NCI-H128 (cell line): ENCODE results near the gene NOL6.

Experiments
- DNase-seq: peaks from one replicate; lab custom pipeline; 2025; ENCODE audit not compliant: unreplicated experiment; lab: John Stamatoyannopoulos, UW

Gene NOL6

GRCh38 chr9:33453286-33453860 is 20.4 kb downstream of the NOL6 start:
- no peak for DNase-seq

DNA sequence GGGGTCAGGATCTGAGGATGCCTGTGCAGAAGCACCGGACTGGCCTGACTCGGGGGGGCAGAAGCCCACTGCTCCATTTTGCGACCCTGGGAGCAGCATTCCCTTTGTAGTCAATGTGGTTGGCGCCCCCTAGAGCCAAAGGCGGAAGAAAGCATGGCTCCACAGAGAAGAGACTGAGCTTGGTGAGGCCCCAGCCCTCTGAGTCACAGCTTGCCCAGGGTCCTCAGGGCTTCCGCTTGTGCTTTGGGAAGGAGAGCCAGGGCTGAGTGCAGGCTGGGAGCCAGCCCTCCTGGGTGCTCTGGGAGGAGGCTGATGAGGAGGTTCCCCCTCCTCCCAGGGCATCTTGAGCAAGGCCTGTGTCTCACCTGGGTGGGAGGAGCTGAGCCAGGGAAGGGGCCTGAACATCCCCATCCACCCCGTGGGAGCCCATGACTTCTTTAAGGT is 20.9 kb downstream of the NOL6 start:
- DNase-seq = no peak

GRCh38 chr9:33450621-33451146 is 23.0 kb downstream of the NOL6 start:
- no peak for DNase-seq

DNA sequence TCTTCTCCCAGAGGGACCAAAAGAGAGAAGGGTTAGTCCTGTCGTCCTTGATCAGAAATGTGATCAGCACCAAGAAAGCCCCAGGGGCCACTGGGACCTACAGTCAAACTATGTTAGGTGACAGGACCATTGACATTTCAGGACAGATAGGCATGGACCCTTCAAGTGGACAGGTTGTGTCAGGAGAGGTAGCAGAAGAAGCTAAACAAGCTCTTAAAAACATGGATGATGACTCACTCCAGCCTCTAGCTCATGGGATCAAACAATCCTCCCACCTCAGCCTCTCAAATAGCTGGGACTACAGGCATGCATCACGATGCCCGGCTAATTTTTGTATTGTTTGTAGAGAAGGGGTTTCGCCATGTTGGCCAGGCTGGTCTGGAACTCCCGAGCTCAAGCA is 24.0 kb downstream of the NOL6 start:
- DNase-seq = no peak

DNA sequence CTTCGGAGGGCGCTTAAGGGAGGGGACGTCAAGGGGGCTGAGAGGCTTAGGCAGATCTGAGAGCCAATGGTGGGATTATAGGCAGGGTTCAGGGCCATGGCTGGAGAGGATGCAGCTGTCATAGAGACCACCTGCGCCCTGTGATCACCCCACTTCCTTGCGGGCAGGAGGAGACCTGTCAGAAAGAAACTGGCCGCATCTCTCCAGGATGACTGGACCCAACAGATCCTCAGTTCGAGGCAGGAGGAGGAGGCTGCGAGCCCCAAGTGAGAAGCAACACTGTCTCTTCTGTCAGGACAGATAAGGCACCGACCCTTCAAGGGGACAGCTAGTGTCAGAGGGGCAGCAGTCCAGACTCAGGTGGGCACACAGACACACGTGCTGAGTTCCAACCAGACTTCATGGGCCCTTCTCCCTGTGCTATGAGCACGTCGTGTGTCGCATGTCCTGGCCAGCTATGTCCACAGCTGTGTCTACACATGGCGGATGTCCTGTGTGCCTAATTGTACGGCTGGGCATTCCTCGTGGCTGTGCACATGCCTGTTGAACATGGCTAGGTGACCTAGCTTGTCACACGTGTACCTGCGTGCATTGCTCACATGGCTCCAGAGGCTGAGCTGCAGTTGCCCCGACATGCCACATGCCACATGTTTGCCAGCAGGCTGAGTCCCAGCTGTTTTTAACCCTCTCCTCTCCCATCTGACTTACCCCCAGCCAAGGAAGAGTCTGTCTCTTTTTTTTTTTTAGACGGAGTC is 25.7 kb downstream of the NOL6 start:
- DNase-seq = no peak

DNA sequence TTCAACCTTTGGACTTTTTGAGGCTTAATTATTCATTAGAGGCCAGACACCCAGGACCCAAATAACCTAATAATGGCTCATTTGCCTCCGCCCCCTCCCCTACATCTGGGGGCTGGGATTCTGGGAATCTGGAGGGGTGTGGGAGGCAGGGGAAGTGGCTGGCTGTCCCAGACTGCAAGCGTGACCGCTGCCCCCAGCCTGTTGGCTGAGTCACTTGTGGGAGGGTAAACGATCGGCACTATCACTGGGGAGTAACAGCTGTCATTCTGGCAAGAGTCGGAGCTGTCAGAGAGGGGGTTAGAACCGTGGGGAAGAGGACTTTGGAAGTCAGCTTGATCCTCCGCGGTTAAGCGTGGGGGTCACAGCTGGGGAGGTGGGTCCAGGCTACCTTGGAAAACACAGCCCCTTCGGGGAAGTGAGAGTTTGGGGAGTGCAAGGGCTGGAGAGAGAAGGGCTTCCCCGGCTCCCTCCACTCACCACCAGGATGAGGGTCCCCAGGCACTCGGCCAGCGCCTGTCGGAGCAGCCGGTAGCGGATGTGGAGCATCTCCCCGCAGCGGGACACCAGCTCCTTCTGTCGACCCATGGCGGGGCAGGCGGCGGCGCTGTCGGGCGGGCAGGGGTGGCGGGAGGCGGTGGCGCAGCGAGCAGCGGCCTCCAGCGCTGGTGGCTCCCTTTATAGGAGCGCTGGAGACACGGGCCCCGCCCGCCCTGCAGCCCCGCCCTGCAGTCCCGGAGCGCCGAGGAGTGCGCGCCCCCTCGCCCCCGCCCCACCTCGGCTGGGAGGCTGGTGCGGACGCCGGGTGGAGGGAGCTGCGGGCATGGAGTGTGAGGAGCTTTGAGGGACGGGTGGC is 26.6 kb downstream of the NOL6 start, which contains the start of gene AQP3:
AQP3 (minus strand) TSS at position 648 of the 853 bp plus-strand sequence; CDS start at position 585, 63 bp downstream.
- peak; percentile 33 for DNase-seq

- DNase-seq = no peak
These were observed 27.3 kb downstream of the NOL6 start for GRCh38 chr9:33446240-33446945.

DNA sequence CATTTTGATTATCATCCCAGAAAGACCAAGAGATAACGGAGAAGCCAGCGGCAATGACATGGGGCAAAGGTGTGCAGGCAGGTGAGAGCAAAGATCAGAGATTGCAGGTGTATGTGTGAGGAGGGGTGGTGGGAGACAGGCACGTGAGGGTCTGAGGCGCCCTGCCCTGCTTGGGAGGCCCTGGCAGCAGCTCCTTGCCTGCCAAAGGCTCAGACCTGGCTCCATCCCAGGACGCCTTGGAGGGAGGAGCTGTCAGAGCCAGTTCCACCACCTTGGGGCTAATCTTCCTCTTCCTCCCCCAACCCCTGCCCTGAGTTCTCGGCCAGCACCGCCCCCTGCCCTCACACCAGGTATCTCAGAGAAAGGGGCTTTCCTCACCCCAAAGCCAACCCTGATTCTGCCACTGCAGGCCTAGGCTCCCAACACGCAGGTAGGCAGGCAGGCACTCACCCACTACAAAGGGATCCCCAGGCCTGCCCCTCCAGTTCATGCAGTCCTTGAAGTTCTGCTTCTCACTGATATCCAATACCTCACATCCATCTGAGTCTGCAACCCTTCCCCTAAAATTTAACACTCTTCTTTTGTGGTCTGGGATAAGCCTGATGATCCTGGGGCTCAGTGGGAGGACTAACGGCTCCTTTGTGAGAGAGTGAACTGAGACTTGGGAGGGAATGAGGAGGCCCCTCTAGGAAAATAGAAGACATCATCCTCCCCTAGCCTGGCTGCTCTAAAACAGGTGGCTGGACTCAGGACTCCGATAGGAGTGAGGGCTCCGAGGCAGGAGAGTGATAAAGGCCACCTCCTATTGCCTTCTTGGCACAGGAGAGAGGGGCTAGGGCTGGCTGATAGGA is 28.1 kb downstream of the NOL6 start:
- no peak for DNase-seq

- no peak for DNase-seq
These were observed 30.1 kb downstream of the NOL6 start for GRCh38 chr9:33443464-33444154.

- no peak for DNase-seq
These were observed 30.7 kb downstream of the NOL6 start for GRCh38 chr9:33443047-33443446.

GRCh38 chr9:33442125-33442524 is 31.6 kb downstream of the NOL6 start:
- no peak for DNase-seq

GRCh38 chr9:33440609-33441008 is 33.1 kb downstream of the NOL6 start:
- DNase-seq = no peak

- DNase-seq = no peak
These were observed 33.5 kb downstream of the NOL6 start for GRCh38 chr9:33440204-33440603.

DNA sequence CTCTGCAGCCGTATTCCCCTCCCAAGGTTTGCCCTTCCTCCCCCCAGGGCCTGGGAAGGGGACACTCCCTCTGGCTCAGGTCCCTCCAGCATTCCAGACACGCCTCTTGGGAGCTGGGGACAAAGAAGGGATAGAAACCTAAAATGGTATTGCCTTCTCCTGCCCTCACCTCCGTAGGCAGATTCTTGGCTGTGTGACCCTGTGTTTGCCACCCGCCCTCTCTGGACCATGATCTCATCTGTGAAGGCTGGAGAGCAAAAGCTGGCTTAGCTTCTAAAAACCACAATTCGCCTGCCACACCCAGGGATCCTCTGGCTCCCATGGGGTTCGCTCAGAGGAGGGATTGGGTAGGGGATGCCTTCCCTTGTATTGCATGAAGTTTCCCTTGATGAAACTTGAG is 34.0 kb downstream of the NOL6 start:
- DNase-seq = no peak

DNA sequence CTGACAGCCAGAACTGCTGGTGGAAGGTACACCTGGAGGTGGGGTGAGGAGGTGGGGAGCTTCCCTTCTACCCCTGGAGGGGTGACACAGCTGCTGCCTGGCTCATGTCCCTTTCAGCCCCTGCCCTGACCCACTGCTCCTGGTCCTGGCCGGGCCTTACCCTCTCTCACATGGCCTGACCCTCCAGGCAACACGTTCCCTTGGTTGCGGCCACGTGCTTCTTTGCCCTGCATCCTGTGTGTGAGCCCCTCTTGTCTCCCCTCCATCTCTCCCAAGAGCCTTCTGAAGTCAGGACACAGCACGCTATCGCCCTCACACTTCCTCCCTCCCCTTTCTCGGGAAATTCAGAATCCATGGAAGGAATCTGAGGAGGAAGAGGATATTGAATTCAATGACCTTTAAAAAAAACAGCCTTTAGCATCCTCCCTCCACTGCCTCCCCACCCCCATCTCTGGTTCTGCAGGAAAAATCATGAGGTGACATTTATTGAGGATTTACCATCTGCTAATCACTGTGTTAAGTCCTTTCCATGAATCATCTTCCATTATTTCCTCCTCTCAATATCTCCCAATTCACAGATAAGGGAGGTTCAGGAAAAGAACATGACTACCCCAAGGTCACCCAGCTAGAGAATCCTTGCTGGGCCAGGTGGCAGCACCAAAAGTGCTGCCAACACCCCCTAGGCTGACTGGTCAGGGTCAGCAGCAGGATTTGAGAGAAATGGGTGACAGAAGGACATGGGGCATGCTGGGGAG is 34.6 kb downstream of the NOL6 start:
- no peak for DNase-seq

DNA sequence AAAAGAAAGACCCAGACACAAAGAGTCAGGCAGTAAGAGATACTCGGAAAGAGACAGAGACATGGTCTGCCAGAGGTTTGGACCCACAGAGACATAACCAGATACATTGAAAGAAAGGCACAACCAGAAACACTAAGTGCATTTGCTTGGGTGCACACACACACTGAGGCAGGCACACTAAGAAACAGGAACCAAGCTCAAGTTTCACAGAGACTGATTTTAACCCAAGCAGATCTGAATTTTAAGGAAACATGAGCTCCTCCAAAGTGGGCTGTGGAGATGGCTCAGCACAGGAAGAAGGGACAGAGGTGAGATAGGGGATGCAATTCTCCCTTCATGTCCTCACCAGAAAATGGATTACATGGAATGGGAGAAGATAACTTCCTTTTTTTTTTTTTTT is 35.8 kb downstream of the NOL6 start:
- DNase-seq = no peak

DNA sequence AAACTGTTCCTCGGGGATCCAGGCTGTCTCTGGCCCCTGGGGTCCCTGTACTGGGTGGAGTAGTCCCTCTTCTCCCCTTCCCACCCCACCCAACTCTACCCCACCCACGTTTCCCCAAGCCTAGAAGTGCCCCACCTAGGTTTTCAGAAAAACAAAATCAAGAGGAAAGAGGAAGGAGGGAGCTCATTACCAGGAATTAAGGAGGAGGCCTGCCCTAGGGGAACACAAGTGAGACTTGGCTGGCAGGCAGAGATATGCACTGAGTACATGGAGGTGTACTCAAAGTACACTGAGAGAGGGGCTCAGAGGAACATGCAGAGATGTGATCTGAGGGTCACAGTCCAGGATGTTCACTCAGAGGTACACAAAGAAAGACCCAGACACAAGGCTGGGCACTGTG is 36.5 kb downstream of the NOL6 start:
- no peak for DNase-seq

DNA sequence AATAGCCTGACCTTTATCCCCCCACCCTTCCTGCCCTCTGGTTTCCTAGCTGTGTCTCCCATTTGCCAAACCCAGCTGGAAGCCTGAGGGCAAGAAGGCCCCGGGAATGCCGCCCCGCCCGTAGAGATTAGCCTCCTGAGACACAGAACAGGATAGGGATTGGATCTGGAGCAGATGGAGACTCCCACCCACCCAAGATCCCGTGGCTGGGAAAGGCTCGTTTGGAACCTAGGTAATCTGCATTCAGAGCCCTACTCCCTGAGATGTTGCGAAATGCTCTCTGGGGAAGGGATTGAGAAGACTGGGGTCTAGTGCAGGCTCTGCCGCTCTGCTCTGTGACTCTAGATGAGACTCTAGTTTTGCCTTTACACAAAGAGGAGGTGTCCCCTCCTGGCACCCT is 37.3 kb downstream of the NOL6 start:
- no peak for DNase-seq

DNA sequence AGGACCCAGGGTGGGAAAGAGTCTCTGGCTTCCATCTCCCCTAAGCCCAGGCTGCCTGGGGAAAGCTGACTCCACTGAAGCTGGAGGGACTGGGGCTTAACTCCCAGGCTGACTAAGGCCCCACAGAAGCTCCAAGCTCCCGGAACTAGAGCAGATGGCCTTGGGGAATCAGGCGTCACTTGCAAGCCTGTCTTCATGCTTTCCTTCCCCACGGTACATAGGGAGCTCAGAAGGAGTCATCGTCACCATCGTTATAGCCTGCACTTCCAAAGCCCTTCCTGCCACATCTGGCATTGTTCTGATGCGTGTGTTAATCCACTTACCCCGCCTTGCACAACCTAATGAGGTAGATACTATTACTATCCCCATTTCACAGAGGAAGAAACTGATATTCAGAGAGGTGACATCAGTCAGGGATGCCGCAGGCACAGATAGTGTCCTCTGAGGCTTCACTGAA is 37.9 kb downstream of the NOL6 start:
- DNase-seq = no peak
